GM23338 (cell line): ENCODE measurements around the gene KBTBD4. TPM values are rescaled to one million over a fixed set of nuclear protein-coding genes. Genes with fewer than 3 reads are reported as not detected.

Source experiments
- polyA plus RNA-seq: library from polyadenylated mRNA; unstranded; fragments of >200 nt; fragmentation: Nextera tagmentation; extraction: Ambion mirVana; gene quantifications from 2 replicates; pipeline ENCODE4 v1.2.1, GENCODE V29; 2016
- small RNA-seq: library from RNA; depleted of rRNA; stranded (forward); fragments of <200 nt; gene quantifications from one replicate; pipeline ENCODE3, GENCODE V24; 2014; ENCODE audit warnings: low replicate concordance
- total RNA-seq: library from RNA; depleted of rRNA; stranded (reverse); fragments of >200 nt; shearing (Covaris generic); gene quantifications from 2 replicates; pipeline ENCODE4 v1.2.3, GENCODE V29; 2014; rRNA removed

Gene KBTBD4
- total and polyA plus RNA-seq, 2 experiments from 2014 or later, result 5.8 to 16.6 TPM

Small RNAs within 50 kb of the gene (small RNA-seq; reads per million reads assigned to genes)
- gene RN7SL652P (not detected), gene RNU5E-10P (not detected)

Other genes with a start within 250 kb of the KBTBD4 start
- not detected in 2 replicates for gene MYBPC3, start 226.3 kb downstream of the KBTBD4 start, total RNA-seq
- gene MYBPC3, start 226.3 kb downstream of the KBTBD4 start, polyA plus RNA-seq, result 0.24 TPM in 1 of 2 replicates, not detected in the other
- gene SPI1, start 200.4 kb downstream of the KBTBD4 start, total RNA-seq, result not detected in 2 replicates
- 0.19 and 0.23 TPM in 2 replicates for gene SPI1, start 200.4 kb downstream of the KBTBD4 start, polyA plus RNA-seq
- 32.7 TPM in 2 replicates for gene SLC39A13, start 170.4 kb downstream of the KBTBD4 start, total RNA-seq
- 15.8 TPM in 2 replicates for gene SLC39A13, start 170.4 kb downstream of the KBTBD4 start, polyA plus RNA-seq
- gene PSMC3, start 152.5 kb downstream of the KBTBD4 start, total RNA-seq, result 147 and 149 TPM in 2 replicates
- 173 and 190 TPM in 2 replicates for gene PSMC3, start 152.5 kb downstream of the KBTBD4 start, polyA plus RNA-seq
- gene RAPSN, start 129.8 kb downstream of the KBTBD4 start, total RNA-seq, result 0.17 TPM in 1 of 2 replicates, not detected in the other
- gene RAPSN, start 129.8 kb downstream of the KBTBD4 start, polyA plus RNA-seq, result 0.23 and 0.59 TPM in 2 replicates
- 233 TPM in 2 replicates for gene CELF1, start 25.8 kb downstream of the KBTBD4 start, total RNA-seq
- 124 and 134 TPM in 2 replicates for gene CELF1, start 25.8 kb downstream of the KBTBD4 start, polyA plus RNA-seq
- 87.0 and 109 TPM in 2 replicates for gene PTPMT1, start 13.4 kb downstream of the KBTBD4 start, total RNA-seq
- gene PTPMT1, start 13.4 kb downstream of the KBTBD4 start, polyA plus RNA-seq, result 106 and 109 TPM in 2 replicates
- 99.5 and 108 TPM in 2 replicates for gene NDUFS3, start 104 bp upstream of the KBTBD4 start, total RNA-seq
- 168 and 185 TPM in 2 replicates for gene NDUFS3, start 104 bp upstream of the KBTBD4 start, polyA plus RNA-seq
- gene FAM180B, start 7.7 kb upstream of the KBTBD4 start, total RNA-seq, result not detected in 2 replicates
- not detected in 2 replicates for gene FAM180B, start 7.7 kb upstream of the KBTBD4 start, polyA plus RNA-seq
- 6.6 TPM in 2 replicates for gene C1QTNF4, start 15.4 kb upstream of the KBTBD4 start, total RNA-seq
- gene C1QTNF4, start 15.4 kb upstream of the KBTBD4 start, polyA plus RNA-seq, result 5.2 and 5.7 TPM in 2 replicates
- gene MTCH2, start 63.6 kb upstream of the KBTBD4 start, total RNA-seq, result 90.9 and 92.0 TPM in 2 replicates
- 155 and 163 TPM in 2 replicates for gene MTCH2, start 63.6 kb upstream of the KBTBD4 start, polyA plus RNA-seq
- gene AGBL2, start 136.4 kb upstream of the KBTBD4 start, total RNA-seq, result 1.6 and 5.6 TPM in 2 replicates
- 2.1 and 5.1 TPM in 2 replicates for gene AGBL2, start 136.4 kb upstream of the KBTBD4 start, polyA plus RNA-seq
- 64.0 and 102 TPM in 2 replicates for gene FNBP4, start 188.4 kb upstream of the KBTBD4 start, total RNA-seq
- 45.1 and 55.5 TPM in 2 replicates for gene FNBP4, start 188.4 kb upstream of the KBTBD4 start, polyA plus RNA-seq